Stimulated activated naive CD8-positive, alpha-beta T cell treated with anti-CD3 and anti-CD28 coated beads, Interleukin-15, Interleukin-2, amounts not matched to agents 100 ng/mL and 50 ng/mL, for 24 hours (primary cell): ENCODE results near the gene NUBP1.
A peak's percentile ranks its signal among the peaks of the same experiment; 100 is the strongest.

ENCODE experiments used
- H3K27ac Mint-ChIP-seq: one replicate; pipeline ENCODE4 v1.8.0; 2021; ENCODE audit warnings: mild to moderate bottlenecking, mixed read lengths
- H3K27me3 Mint-ChIP-seq: one replicate; pipeline ENCODE4 v1.8.0; 2021; ENCODE audit warnings: mixed read lengths
- H3K36me3 Mint-ChIP-seq: one replicate; pipeline ENCODE4 v1.8.0; 2021; ENCODE audit warnings: low read depth, mixed read lengths
- H3K4me1 Mint-ChIP-seq: one replicate; pipeline ENCODE4 v1.8.0; 2021; ENCODE audit warnings: low read depth, mixed read lengths
- H3K4me3 Mint-ChIP-seq: one replicate; pipeline ENCODE4 v1.8.0; 2021; ENCODE audit warnings: mild to moderate bottlenecking, mixed read lengths
- H3K9me3 Mint-ChIP-seq: one replicate; pipeline ENCODE4 v1.8.0; 2021; ENCODE audit warnings: mixed read lengths

NUBP1 gene

DNA sequence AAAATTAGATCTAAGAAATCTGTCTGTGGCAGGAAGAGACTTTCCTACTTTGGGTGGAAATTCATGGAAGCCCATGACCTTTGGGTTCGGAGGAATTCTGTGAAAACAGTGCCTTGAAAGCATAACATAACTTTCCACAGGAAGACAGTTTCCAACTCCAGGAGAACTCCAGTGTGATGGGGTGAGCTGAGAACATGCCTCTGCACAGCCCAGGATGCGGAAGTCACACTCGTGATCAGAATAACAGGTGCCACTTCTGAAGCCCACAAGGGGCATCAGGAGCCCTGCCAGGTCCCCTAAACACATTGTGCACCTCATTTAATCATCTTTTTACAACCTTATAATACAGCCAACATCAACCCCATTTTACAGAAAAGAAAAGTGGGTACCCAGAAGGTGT is 65.2 kb downstream of the NUBP1 start:
- no peaks in the 10 kb centered on the region for H3K9me3 Mint-ChIP-seq
- H3K27me3 Mint-ChIP-seq = peaks cover 8% of the 10 kb centered on the region
- no peaks in the 10 kb centered on the region for H3K36me3 Mint-ChIP-seq
- H3K4me3 Mint-ChIP-seq = no peak overlapping the region
- H3K27ac Mint-ChIP-seq = no peak overlapping the region
- peaks cover 17% of the 10 kb centered on the region for H3K4me1 Mint-ChIP-seq

DNA sequence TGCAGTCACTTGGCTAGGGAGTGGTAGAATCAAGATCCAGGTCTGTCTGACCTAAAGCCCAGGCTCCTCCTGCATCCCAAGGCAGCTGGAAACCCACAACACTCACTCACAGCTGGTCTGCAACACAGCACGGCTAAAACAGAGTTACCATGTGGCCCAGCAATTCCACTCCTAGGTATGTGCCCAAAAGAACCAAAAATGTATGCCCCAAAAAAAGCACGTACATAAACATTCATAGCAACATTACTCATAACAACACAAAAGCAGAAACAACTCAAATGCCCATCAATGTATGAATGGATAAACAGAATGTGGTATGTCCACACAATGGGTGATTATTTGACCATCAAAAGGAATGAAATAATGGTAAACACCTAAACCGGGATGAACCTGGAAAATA is 66.1 kb downstream of the NUBP1 start:
- Mint-ChIP-seq H3K27ac (no peak overlapping the region), H3K27me3 (peaks cover 8% of the 10 kb centered on the region), H3K4me1 (peaks cover 17% of the 10 kb centered on the region), H3K9me3 (no peaks in the 10 kb centered on the region), H3K4me3 (no peak overlapping the region), H3K36me3 (no peaks in the 10 kb centered on the region)

DNA sequence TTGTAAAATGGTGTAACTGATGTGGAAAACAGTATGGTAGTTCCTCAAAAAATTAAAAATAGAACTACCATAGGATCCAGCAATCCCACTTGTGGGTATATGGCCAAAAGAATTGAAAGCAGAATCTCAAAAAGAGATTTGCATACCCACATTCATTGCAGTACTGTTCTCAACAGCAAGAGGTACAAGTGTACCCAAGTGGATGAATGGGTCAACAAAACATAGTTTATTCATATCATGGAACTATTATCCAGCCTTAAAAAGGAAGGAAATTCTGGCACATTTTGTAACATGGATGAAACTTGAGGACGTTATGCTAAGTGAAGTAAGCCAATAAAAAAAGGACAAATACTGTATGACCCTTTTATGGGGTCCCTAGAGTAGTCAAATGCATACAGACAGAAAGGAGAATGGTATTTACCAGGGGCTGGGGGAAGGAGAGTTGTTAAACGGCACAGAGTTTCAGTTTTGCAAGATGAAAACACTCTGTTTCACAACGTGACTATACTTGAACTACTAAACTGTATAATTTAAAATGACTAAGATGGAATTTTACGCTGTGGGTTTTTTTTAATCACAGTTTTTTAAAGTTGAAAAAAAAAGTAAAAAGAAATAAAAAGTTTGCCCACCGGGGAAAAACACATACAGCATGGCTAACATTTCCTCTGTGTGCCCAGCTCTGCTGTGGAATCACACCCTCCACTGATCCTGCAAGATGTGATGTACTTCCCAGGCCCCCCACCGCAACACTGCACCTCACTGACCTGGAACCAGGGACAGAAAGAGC is 68.9 kb downstream of the NUBP1 start:
- Mint-ChIP-seq H3K27ac (peak overlapping the region; percentile 34), H3K4me3 (no peak overlapping the region), H3K9me3 (no peaks in the 10 kb centered on the region), H3K27me3 (peaks cover 4% of the 10 kb centered on the region), H3K4me1 (peaks cover 17% of the 10 kb centered on the region), H3K36me3 (no peaks in the 10 kb centered on the region)

DNA sequence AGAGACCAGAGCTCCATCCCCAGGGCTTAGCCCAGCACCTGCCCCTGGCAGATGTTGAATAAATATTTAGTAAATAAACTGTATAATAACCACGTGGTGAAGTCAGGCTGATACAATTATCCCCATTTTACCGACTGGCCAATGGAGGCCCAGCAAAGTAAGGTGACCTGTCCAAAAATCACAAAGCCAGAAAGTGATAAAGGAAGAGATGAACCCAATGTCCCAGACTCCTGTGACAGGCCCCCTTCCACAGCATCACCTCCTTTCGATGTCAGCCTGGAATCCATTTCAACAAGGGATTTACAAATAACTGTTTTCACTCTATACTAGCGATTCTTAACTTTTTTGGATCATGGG is 69.4 kb downstream of the NUBP1 start:
- no peaks in the 10 kb centered on the region for H3K36me3 Mint-ChIP-seq
- H3K4me1 Mint-ChIP-seq = peaks cover 17% of the 10 kb centered on the region
- no peaks in the 10 kb centered on the region for H3K9me3 Mint-ChIP-seq
- H3K4me3 Mint-ChIP-seq = no peak overlapping the region
- H3K27ac Mint-ChIP-seq = no peak overlapping the region
- H3K27me3 Mint-ChIP-seq = peaks cover 6% of the 10 kb centered on the region

DNA sequence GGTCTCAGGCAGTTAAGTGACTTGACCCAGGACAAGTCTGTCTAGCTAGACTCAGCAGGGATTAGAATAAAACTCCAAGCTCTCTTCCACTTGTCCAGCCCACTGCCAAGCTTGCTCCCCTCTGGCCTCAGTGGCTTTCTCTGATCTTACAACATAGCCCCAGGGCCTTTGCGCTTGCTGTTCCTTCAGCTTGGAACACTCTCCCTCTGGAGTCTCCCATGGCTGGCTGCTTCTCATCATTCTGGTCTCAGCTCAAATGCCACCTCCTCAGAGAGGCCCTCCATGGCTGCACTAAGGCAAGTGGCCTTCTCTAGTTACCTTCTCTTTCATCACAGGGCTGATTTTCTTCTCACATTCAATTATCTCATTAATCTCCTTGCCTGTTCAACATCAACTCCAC is 73.9 kb downstream of the NUBP1 start:
- no peak overlapping the region for H3K27ac Mint-ChIP-seq
- no peak overlapping the region for H3K4me3 Mint-ChIP-seq
- no peaks in the 10 kb centered on the region for H3K9me3 Mint-ChIP-seq
- H3K36me3 Mint-ChIP-seq = no peaks in the 10 kb centered on the region
- H3K27me3 Mint-ChIP-seq = peaks cover 6% of the 10 kb centered on the region
- peaks cover 14% of the 10 kb centered on the region for H3K4me1 Mint-ChIP-seq

DNA sequence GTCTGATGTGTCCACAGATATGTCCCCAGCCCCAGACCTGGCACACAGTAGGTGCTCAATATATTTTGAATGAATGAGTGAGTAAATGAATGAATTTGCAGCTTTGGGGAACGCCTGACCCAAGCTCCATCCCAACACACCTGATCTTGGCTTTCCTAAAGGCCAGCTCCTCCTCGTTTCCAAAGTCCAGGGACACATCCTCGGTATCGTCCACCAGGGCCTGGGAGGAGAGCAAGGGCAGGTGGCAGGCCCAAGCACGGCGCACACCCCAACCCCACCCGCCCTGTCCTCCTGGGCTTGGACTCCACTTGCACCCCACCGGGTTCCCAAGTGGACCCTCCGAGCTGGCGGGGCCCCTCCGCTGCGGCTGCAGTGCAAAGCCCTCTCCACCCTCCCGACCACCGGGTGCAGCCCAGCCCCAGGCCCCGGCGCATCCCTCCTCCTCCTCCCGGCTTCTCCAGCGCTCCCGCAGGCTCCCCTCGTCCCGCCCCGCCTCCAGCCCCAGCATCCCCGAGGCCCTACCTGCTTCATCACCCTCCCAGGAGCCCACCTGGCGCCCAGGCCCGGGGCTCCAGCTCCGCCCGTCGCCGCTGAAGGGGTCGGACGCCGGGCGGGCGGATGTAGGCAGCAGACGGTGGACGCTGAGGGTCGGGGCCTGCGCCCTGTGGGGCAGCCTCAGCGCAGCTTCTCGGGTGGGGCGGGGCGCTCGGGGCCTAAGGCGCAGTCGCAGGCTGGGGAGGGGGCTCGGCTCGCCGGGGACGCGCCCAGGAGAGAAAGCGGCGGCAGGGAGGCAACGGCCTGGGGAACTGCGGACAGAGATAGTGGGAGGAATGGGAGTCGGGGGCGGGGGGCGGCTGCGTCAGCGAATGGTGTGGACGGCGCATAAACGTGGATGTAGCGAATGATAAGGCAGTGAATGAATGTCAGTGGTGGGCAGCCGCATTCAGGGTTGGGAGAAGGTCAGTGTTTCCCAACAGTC is 74.6 kb downstream of the NUBP1 start, which contains the start of gene TVP23A:
TVP23A (minus strand) TSS at position 832 of the 979 bp plus-strand sequence; CDS start at position 531, 301 bp downstream.
- Mint-ChIP-seq H3K9me3 (no peaks in the 10 kb centered on the region), H3K27ac (no peak within 1 kb of the TSS), H3K36me3 (no peaks in the 10 kb centered on the region), H3K27me3 (peaks cover 6% of the 10 kb centered on the region), H3K4me1 (peaks cover 7% of the 10 kb centered on the region), H3K4me3 (no peak within 1 kb of the TSS)
